GM12891 (cell line): ENCODE measurements around the gene PPARA.

Experiments
- DNase-seq: peaks from one replicate; pipeline ENCODE4 v3.0.0; 2011; ENCODE audit warnings: low spot score; ENCODE audit not compliant: insufficient read length
- FAIRE-seq: peaks from 2 replicates; lab custom pipeline; 2011; peaks lifted over from hg19 to GRCh38; lab: Jason Lieb, UNC
- PAX5 ChIP-seq: IDR thresholded peaks from 2 replicates; pipeline ENCODE4 v1.6.1; 2011; ENCODE audit warnings: low read length, moderate library complexity, mild to moderate bottlenecking; ENCODE audit not compliant: insufficient read depth, severe bottlenecking
- POLR2A ChIP-seq: IDR thresholded peaks from 2 replicates; pipeline ENCODE4 v1.6.1; 2011; ENCODE audit warnings: low read depth, low read length, control low read depth
- POLR2AphosphoS5 ChIP-seq: IDR thresholded peaks from 2 replicates; pipeline ENCODE4 v1.6.1; 2011; ENCODE audit warnings: low read depth, low read length, control low read depth
- POU2F2 ChIP-seq: IDR thresholded peaks from 2 replicates; pipeline ENCODE4 v1.6.1; 2011; ENCODE audit warnings: low read depth, mild to moderate bottlenecking, control low read depth, low read length, moderate library complexity
- SPI1 ChIP-seq: IDR thresholded peaks from 2 replicates; pipeline ENCODE4 v1.6.1; 2011; ENCODE audit warnings: low read depth, low read length, control low read depth
- TAF1 ChIP-seq: IDR thresholded peaks from 2 replicates; pipeline ENCODE4 v1.6.1; 2011; ENCODE audit warnings: low read depth, low read length, control low read depth

PPARA gene

GRCh38 chr22:46226577-46226976 is 76.3 kb downstream of the PPARA start:
- FAIRE-seq (no peak), DNase-seq (no peak)

GRCh38 chr22:46229701-46230100 is 79.4 kb downstream of the PPARA start:
- FAIRE-seq (no peak), DNase-seq (no peak)
- TF ChIP-seq TAF1 (no peak), POLR2AphosphoS5 (no peak), POU2F2 (no peak), PAX5 (no peak), POLR2A (no peak), SPI1 (no peak)

More at GRCh38 chr22:46226577-46226976, 76.3 kb downstream of the PPARA start:
- TF ChIP-seq POLR2AphosphoS5 (no peak), PAX5 (no peak), SPI1 (no peak), POU2F2 (no peak), TAF1 (no peak), POLR2A (no peak)

- no peak for DNase-seq
- FAIRE-seq, result no peak
- no peak for TF ChIP-seq TAF1
Observed at GRCh38 chr22:46230262-46230901, 80.1 kb downstream of the PPARA start.

- TF ChIP-seq TAF1 (no peak), POU2F2 (no peak), SPI1 (no peak), PAX5 (no peak), POLR2AphosphoS5 (no peak), POLR2A (no peak)
- FAIRE-seq, result no peak
- DNase-seq, result no peak
Observed at GRCh38 chr22:46233231-46233630, 82.9 kb downstream of the PPARA start.

- TF ChIP-seq POLR2AphosphoS5, result no peak
- TF ChIP-seq POLR2A, result no peak
- no peak for TF ChIP-seq PAX5
- no peak for TF ChIP-seq SPI1
- no peak for TF ChIP-seq POU2F2
- no peak for TF ChIP-seq TAF1
- FAIRE-seq, result no peak
- no peak for DNase-seq
Observed at GRCh38 chr22:46234969-46235368, 84.6 kb downstream of the PPARA start.

- TF ChIP-seq POLR2AphosphoS5, result no peak
- TF ChIP-seq POLR2A, result no peak
- no peak for TF ChIP-seq PAX5
- TF ChIP-seq TAF1, result no peak
- TF ChIP-seq SPI1, result no peak
- no peak for TF ChIP-seq POU2F2
- no peak for FAIRE-seq
- no peak for DNase-seq
Observed at GRCh38 chr22:46237453-46238124, 87.3 kb downstream of the PPARA start.

GRCh38 chr22:46238541-46238940 is 88.2 kb downstream of the PPARA start:
- TF ChIP-seq POLR2A (no peak), SPI1 (no peak), TAF1 (no peak), POLR2AphosphoS5 (no peak), PAX5 (no peak), POU2F2 (no peak)
- FAIRE-seq, result no peak
- no peak for DNase-seq

- no peak for TF ChIP-seq TAF1
- no peak for TF ChIP-seq POU2F2
- peak; percentile 19; the same call in 1 of the 2 replicates for TF ChIP-seq SPI1
- peak; percentile 32 for DNase-seq
- FAIRE-seq, result peak; percentile 76
Observed at GRCh38 chr22:46239261-46240048, 89.1 kb downstream of the PPARA start.

- no peak for DNase-seq
- no peak for FAIRE-seq
- TF ChIP-seq POLR2A, result no peak
- TF ChIP-seq SPI1, result no peak
- no peak for TF ChIP-seq PAX5
Observed at GRCh38 chr22:46240073-46240472, 89.7 kb downstream of the PPARA start.

GRCh38 chr22:46240506-46240905 is 90.2 kb downstream of the PPARA start:
- FAIRE-seq (no peak), DNase-seq (no peak)
- TF ChIP-seq POU2F2 (no peak), TAF1 (no peak), SPI1 (no peak), PAX5 (no peak)
